NCI-H2196 treated with DMSO at 0.1 percent for 48 hours (cell line): ENCODE data around the gene COX19.

Experiments used
- DNase-seq: peaks from one replicate; lab custom pipeline; 2025; ENCODE audit not compliant: unreplicated experiment; lab: John Stamatoyannopoulos, UW

The COX19 gene

GRCh38 chr7:974820-975681 is at the start of gene COX19:
Gene COX19, minus strand, starts transcription at chr7:975549. Its CDS starts 40 bp downstream, at chr7:975509.
- peak; percentile 65 for DNase-seq

GRCh38 chr7:1024331-1024841 is 49.0 kb upstream of the COX19 start:
- DNase-seq, result no peak

GRCh38 chr7:1022801-1023465 is 47.6 kb upstream of the COX19 start:
- DNase-seq, result no peak

- DNase-seq, result no peak
Measured at GRCh38 chr7:1022356-1022755, 47.0 kb upstream of the COX19 start.

- DNase-seq, result no peak
Measured at GRCh38 chr7:1021931-1022330, 46.6 kb upstream of the COX19 start.

GRCh38 chr7:1021366-1021765 is 46.0 kb upstream of the COX19 start:
- no peak for DNase-seq

GRCh38 chr7:1020849-1021251 is 45.5 kb upstream of the COX19 start:
- DNase-seq, result no peak

- no peak for DNase-seq
Measured at GRCh38 chr7:1019789-1020610, 44.7 kb upstream of the COX19 start.

- no peak for DNase-seq
Measured at GRCh38 chr7:1019255-1019785, 44.0 kb upstream of the COX19 start.

- no peak for DNase-seq
Measured at GRCh38 chr7:1018334-1018695, 43.0 kb upstream of the COX19 start.

GRCh38 chr7:1017586-1018333 is 42.4 kb upstream of the COX19 start:
- no peak for DNase-seq

- no peak for DNase-seq
Measured at GRCh38 chr7:1016577-1017531, 41.5 kb upstream of the COX19 start.

GRCh38 chr7:1015196-1016121 is 40.1 kb upstream of the COX19 start:
- no peak for DNase-seq

- DNase-seq, result no peak
Measured at GRCh38 chr7:1014681-1015080, 39.3 kb upstream of the COX19 start.

GRCh38 chr7:1013581-1013980 is 38.2 kb upstream of the COX19 start:
- no peak for DNase-seq

GRCh38 chr7:1012716-1013095 is 37.4 kb upstream of the COX19 start:
- no peak for DNase-seq

- DNase-seq, result no peak
Measured at GRCh38 chr7:1012004-1012715, 36.8 kb upstream of the COX19 start.
